Neuronal stem cell (in vitro differentiated cells): ENCODE results near the gene DOCK11.

ENCODE experiments used
- DNase-seq: peaks from one replicate; pipeline ENCODE4 v3.0.0-alpha.2; 2013; ENCODE audit warnings: low spot score
- H2AFZ ChIP-seq: one replicate; pipeline ENCODE4 v1.6.1; 2013; ENCODE audit warnings: mild to moderate bottlenecking, low read length, inconsistent platforms
- H2AK5ac ChIP-seq: 2 replicates; pipeline ENCODE4 v1.6.1; 2013; ENCODE audit warnings: low read depth, mild to moderate bottlenecking, inconsistent platforms, low read length, moderate library complexity, mixed read lengths
- H2BK120ac ChIP-seq: 2 replicates; pipeline ENCODE4 v1.6.1; 2013; ENCODE audit warnings: low read depth, mild to moderate bottlenecking, inconsistent platforms, low read length, moderate library complexity, mixed read lengths
- H2BK12ac ChIP-seq: one replicate; pipeline ENCODE4 v1.6.1; 2013; ENCODE audit warnings: low read length, inconsistent platforms
- H2BK15ac ChIP-seq: 2 replicates; pipeline ENCODE4 v1.6.1; 2013; ENCODE audit warnings: mild to moderate bottlenecking, low read length, inconsistent platforms, mixed read lengths
- H2BK5ac ChIP-seq: one replicate; pipeline ENCODE4 v1.6.1; 2013; ENCODE audit warnings: inconsistent platforms, mild to moderate bottlenecking, low read length, moderate library complexity
- H3K14ac ChIP-seq: one replicate; pipeline ENCODE4 v1.6.1; 2013; ENCODE audit warnings: low read length, inconsistent platforms
- H3K18ac ChIP-seq: 2 replicates; pipeline ENCODE4 v1.6.1; 2013; ENCODE audit warnings: low read length, inconsistent platforms
- H3K23ac ChIP-seq: 2 replicates; pipeline ENCODE4 v1.6.1; 2013; ENCODE audit warnings: low read depth, mild to moderate bottlenecking, mixed read lengths, low read length, inconsistent platforms; ENCODE audit not compliant: poor library complexity
- H3K27ac ChIP-seq: replicated peaks from 3 replicates; pipeline ENCODE4 v1.5.1; 2013; ENCODE audit warnings: low read length, inconsistent platforms
- H3K27me3 ChIP-seq, 3 experiments: 2 replicates each; pipeline ENCODE4 v1.6.1; 2013; ENCODE audit warnings: low read length in 3 of 3, mild to moderate bottlenecking in 2 of 3, inconsistent platforms in 1 of 3, low read depth in 1 of 3, mixed read lengths in 1 of 3, moderate library complexity in 1 of 3; ENCODE audit not compliant: control insufficient read depth in 3 of 3, insufficient read depth in 3 of 3
- H3K36me3 ChIP-seq, 2 donors: replicated peaks in 1 of 2; 2 replicates each; pipeline ENCODE4 v1.6.1; 2013; ENCODE audit warnings: low read length in 2 of 2; ENCODE audit not compliant: control insufficient read depth in 2 of 2, insufficient read depth in 2 of 2
- H3K4ac ChIP-seq: 2 replicates; pipeline ENCODE4 v1.6.1; 2013; ENCODE audit warnings: inconsistent platforms, mild to moderate bottlenecking, low read length, moderate library complexity
- H3K4me1 ChIP-seq, 2 donors: 1 replicate in 1 of 2; 2 replicates in 1 of 2; pipeline ENCODE4 v1.6.1; 2013; ENCODE audit warnings: low read length in 2 of 2, low read depth in 1 of 2; ENCODE audit not compliant: control insufficient read depth in 2 of 2, insufficient read depth in 1 of 2
- H3K4me2 ChIP-seq: one replicate; pipeline ENCODE4 v1.6.1; 2013; ENCODE audit warnings: mild to moderate bottlenecking, low read length, inconsistent platforms; ENCODE audit not compliant: insufficient read depth, poor library complexity, severe bottlenecking
- H3K4me3 ChIP-seq, 2 donors: 2 replicates each; pipeline ENCODE4 v1.5.1; 2013; ENCODE audit warnings: low read length in 2 of 2, mild to moderate bottlenecking in 2 of 2, inconsistent platforms in 1 of 2, moderate library complexity in 1 of 2
- H3K79me1 ChIP-seq: one replicate; pipeline ENCODE4 v1.6.1; 2013; ENCODE audit warnings: low read depth, mild to moderate bottlenecking, inconsistent platforms, low read length, moderate library complexity
- H3K9ac ChIP-seq: one replicate; pipeline ENCODE4 v1.6.1; 2013; ENCODE audit warnings: mild to moderate bottlenecking, low read depth, low read length, inconsistent platforms; ENCODE audit not compliant: poor library complexity
- H3K9me3 ChIP-seq, 2 donors: replicated peaks in 1 of 2; 2 replicates each; pipeline versions ENCODE3 to v1.6.1; 2013; ENCODE audit warnings: low read length in 2 of 2, mild to moderate bottlenecking in 2 of 2, inconsistent platforms in 1 of 2, low read depth in 1 of 2, mixed read lengths in 1 of 2, moderate library complexity in 1 of 2; ENCODE audit not compliant: control insufficient read depth in 2 of 2, insufficient read depth in 1 of 2
- H4K8ac ChIP-seq: one replicate; pipeline ENCODE4 v1.6.1; 2013; ENCODE audit warnings: low read depth, mild to moderate bottlenecking, inconsistent platforms, low read length, moderate library complexity
- H4K91ac ChIP-seq: one replicate; pipeline ENCODE4 v1.6.1; 2013; ENCODE audit warnings: low read length, low read depth, mild to moderate bottlenecking, inconsistent platforms; ENCODE audit not compliant: poor library complexity
- WGBS, 2 donors: extraction: QIAGEN DNeasy Blood & Tissue Kit; methylation state at CpG; one replicate each; pipeline ENCODE4 v1.1.7; 2013; ENCODE audit warnings: missing lambda C conversion rate in 2 of 2, mixed read lengths in 1 of 2; ENCODE audit not compliant: insufficient read length in 2 of 2, insufficient replicate concordance in 1 of 2; ENCODE audit errors: extremely low coverage in 2 of 2; 5-methylcytosine and 5-hydroxymethylcytosine counted together

Gene DOCK11

GRCh38 chrX:118538386-118538785, 42.8 kb downstream of the DOCK11 start:
- WGBS, 2 donors, result no CpG with 5 or more reads among the region's 5 CpGs
- H3K18ac ChIP-seq, result no peak overlapping the region

GRCh38 chrX:118540342-118540741, 44.7 kb downstream of the DOCK11 start:
- no peak for DNase-seq
- Histone ChIP-seq H3K14ac (no peak overlapping the region), H3K4me2 (no peak overlapping the region), H2BK120ac (no peak overlapping the region), H4K8ac (no peak overlapping the region), H2AFZ (no peak overlapping the region), H3K23ac (no peak overlapping the region), H3K27me3 (no peaks in the 10 kb centered on the region), H3K9me3 (no peaks in the 10 kb centered on the region), H2AK5ac (no peak overlapping the region), H3K18ac (no peak overlapping the region), H3K27ac (no peak overlapping the region), H3K36me3 (no peaks in the 10 kb centered on the region), H2BK15ac (no peak overlapping the region), H3K4me3 (no peak overlapping the region), H3K79me1 (peaks cover 3% of the 10 kb centered on the region), H2BK12ac (no peak overlapping the region), H2BK5ac (no peak overlapping the region), H3K4me1 (peaks cover 4 to 5% of the 10 kb centered on the region in 2 donors), H3K4ac (no peak overlapping the region), H4K91ac (no peak overlapping the region), H3K9ac (no peak overlapping the region)
- no CpG with 5 or more reads among the region's 4 CpGs for whole genome bisulfite sequencing, 2 donors

More at GRCh38 chrX:118538386-118538785, 42.8 kb downstream of the DOCK11 start:
- Histone ChIP-seq H3K23ac (no peak overlapping the region), H3K36me3 (no peaks in the 10 kb centered on the region), H2AK5ac (no peak overlapping the region), H3K4me3 (no peak overlapping the region), H3K27ac (no peak overlapping the region), H2BK120ac (no peak overlapping the region), H2BK12ac (no peak overlapping the region), H3K9ac (no peak overlapping the region), H4K91ac (no peak overlapping the region), H3K4ac (no peak overlapping the region), H3K4me1 (peaks cover 4 to 10% of the 10 kb centered on the region in 2 donors), H3K9me3 (no peaks in the 10 kb centered on the region), H3K4me2 (no peak overlapping the region), H4K8ac (no peak overlapping the region), H3K79me1 (peaks cover 3% of the 10 kb centered on the region), H2BK15ac (no peak overlapping the region), H3K27me3 (no peaks in the 10 kb centered on the region), H2BK5ac (no peak overlapping the region), H2AFZ (no peak overlapping the region), H3K14ac (no peak overlapping the region)
- DNase-seq, result no peak

- DNase-seq, result no peak
- Histone ChIP-seq H4K91ac (no peak overlapping the region), H3K4me1 (peaks cover 4 to 5% of the 10 kb centered on the region in 2 donors), H2BK120ac (no peak overlapping the region), H3K14ac (no peak overlapping the region), H2AK5ac (no peak overlapping the region), H3K27ac (no peak overlapping the region), H2BK5ac (no peak overlapping the region), H3K4ac (no peak overlapping the region), H3K9me3 (no peaks in the 10 kb centered on the region), H3K4me3 (no peak overlapping the region), H3K23ac (no peak overlapping the region), H2BK12ac (no peak overlapping the region), H3K79me1 (peaks cover 3% of the 10 kb centered on the region), H4K8ac (no peak overlapping the region), H3K4me2 (no peak overlapping the region), H2BK15ac (no peak overlapping the region), H3K27me3 (no peaks in the 10 kb centered on the region), H2AFZ (no peak overlapping the region), H3K18ac (no peak overlapping the region), H3K36me3 (no peaks in the 10 kb centered on the region), H3K9ac (no peak overlapping the region)
- WGBS, 2 donors, result no CpG with 5 or more reads among the region's 3 CpGs
These were observed 45.9 kb downstream of the DOCK11 start for GRCh38 chrX:118541482-118541881.

- no peak overlapping the region for H3K14ac ChIP-seq
- no peak overlapping the region for H2BK12ac ChIP-seq
- H3K18ac ChIP-seq, result no peak overlapping the region
- H3K9ac ChIP-seq, result no peak overlapping the region
- H2BK120ac ChIP-seq, result no peak overlapping the region
- no peaks in the 10 kb centered on the region for H3K27me3 ChIP-seq
- no peak overlapping the region for H4K8ac ChIP-seq
- H3K23ac ChIP-seq, result no peak overlapping the region
- H3K4me3 ChIP-seq, result no peak overlapping the region
- H3K79me1 ChIP-seq, result peaks cover 3% of the 10 kb centered on the region
- WGBS, 2 donors, result no CpG with 5 or more reads among the region's 5 CpGs
- H3K27ac ChIP-seq, result no peak overlapping the region
- H3K4me1 ChIP-seq, result no peaks in the 10 kb centered on the region
- no peak overlapping the region for H2AFZ ChIP-seq
- H2BK5ac ChIP-seq, result no peak overlapping the region
- no peak overlapping the region for H3K4me2 ChIP-seq
- H3K36me3 ChIP-seq, result peaks cover 0 to 3% of the 10 kb centered on the region in 2 donors
- H2AK5ac ChIP-seq, result no peak overlapping the region
- no peak overlapping the region for H4K91ac ChIP-seq
- DNase-seq, result no peak
- H3K4ac ChIP-seq, result no peak overlapping the region
- H2BK15ac ChIP-seq, result no peak overlapping the region
- no peaks in the 10 kb centered on the region for H3K9me3 ChIP-seq
These were observed 49.9 kb downstream of the DOCK11 start for GRCh38 chrX:118545510-118545909.
